GM19395 (cell line): ENCODE data around the gene TBC1D8.
A peak's percentile ranks its signal among the peaks of the same experiment; 100 is the strongest.

ENCODE experiments used
- ATAC-seq: cut with Tn5 transposase; IDR thresholded peaks from one replicate; pipeline ENCODE4 v1.9.1; 2021; ENCODE audit warnings: mild to moderate bottlenecking, moderate library complexity; ENCODE audit not compliant: unreplicated experiment

TBC1D8 gene

DNA sequence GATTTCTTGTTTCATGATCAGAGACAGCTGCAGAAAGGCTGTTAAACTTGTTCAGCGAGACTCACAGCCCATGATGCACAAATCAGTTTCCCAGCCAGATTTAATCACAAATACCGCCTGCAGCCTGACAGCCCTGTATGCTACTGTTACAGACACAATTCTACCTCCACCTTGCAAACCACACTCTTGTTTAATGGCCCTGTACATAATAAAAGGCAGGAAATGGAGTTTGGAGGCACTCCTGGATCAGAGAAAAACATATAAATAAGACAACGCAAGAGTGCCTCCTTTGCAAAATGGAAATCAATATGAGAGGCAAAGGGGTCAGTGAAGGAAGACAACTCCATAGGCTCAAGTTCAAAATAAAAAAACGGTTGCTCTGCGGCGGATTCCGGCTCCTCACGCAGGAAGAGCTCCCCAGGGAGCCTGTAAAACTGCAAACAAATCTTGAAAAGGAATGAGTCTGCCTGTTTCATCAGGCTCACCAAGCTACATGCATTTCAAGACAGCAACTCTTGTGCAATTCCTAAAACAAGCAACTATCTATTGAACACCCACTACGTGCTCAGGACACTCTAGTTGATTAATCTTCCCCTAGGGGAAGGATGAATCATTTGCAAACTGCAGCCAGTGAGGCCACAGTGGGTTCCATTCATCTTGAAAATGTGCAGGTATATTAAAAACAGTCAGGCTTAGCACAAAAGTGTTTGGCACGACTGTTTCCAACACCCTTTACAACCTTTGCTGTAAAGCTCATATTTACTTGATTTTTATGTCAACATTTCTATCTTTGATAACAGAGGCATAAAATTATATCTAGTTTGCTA is 37.5 kb downstream of the TBC1D8 start:
- ATAC-seq: no peak

DNA sequence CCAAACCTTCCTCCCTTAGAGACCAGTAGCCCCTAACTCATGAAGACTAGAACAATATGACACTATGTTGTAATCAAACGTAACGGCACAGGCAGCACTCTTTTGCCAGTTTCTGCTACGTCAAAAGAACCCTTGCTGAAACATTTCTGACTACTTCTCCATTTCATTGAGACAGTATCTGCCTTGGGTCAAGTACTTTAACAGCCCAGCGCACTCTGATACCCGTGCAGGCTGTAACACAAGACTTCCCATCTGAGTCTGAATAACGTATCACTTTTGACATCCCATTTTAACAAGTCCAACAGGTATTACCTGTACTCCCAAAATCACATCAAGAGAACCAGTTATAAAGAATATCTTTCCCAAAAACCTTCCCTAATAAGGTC is 38.4 kb downstream of the TBC1D8 start:
- no peak for ATAC-seq

DNA sequence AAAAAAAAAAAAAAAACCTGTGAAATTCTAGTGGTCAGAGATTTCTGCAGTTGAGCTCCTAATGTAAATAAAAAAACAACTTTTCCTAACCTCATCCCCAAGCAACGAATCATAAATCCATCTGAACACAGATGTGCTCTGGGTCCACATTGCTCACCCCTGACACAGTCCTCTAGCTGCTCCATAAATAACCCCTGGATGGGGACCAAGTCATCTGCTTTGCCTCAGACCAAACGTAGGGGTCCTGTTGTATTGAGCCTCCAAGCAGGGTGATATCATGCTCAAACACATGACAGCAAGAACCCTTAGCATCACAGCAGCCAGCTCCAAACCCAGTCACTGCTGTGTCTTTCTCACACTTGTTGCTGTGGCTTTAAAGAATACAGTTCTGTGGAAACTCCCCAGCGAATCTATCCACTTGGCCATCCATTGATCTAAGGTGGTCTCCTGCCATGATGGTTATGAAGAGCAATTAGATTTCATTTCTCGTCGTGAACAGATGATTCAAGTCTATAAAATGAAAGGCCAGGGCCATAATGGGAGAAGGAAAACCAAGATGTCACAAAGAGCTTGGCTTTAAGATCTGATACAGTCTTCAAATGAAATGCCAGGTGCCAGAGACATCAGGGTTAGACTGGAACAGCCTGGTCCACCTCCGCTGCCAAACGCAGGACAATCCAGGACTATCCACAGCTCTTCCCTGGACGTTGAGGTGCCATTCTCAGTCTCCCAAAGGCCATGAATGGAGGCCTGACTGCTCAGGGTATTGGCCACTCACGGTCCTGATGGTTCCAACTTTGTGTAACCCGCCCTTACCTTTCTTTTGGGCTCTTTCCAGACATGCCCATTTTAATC is 39.0 kb downstream of the TBC1D8 start:
- ATAC-seq: no peak

DNA sequence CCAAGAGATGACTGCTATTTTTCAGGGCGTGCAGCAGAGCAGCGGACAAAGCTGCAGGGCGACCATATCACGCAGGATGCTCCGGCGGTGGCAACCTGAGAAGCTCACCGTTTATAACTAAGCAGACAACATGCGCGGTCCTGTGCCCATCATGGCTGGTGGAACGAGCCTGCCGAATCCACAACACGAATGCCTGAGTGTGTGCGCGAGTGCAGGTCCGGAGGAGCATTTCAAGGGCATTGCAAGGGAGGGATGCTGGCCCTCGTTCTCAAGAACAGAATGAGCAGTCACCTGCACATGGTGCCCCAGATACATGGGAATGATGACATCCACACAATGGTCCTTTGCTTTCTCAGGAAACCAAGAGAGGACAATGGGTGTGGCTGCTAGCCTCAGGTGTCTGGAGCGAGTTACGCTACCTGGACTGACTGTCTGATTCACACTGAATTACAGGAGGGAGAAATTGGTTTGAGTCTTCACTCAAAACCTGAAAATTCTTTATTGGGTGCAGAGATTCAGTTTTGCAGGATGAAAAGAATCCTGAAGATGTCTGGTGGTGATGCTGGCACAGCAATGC is 39.8 kb downstream of the TBC1D8 start:
- ATAC-seq: no peak

DNA sequence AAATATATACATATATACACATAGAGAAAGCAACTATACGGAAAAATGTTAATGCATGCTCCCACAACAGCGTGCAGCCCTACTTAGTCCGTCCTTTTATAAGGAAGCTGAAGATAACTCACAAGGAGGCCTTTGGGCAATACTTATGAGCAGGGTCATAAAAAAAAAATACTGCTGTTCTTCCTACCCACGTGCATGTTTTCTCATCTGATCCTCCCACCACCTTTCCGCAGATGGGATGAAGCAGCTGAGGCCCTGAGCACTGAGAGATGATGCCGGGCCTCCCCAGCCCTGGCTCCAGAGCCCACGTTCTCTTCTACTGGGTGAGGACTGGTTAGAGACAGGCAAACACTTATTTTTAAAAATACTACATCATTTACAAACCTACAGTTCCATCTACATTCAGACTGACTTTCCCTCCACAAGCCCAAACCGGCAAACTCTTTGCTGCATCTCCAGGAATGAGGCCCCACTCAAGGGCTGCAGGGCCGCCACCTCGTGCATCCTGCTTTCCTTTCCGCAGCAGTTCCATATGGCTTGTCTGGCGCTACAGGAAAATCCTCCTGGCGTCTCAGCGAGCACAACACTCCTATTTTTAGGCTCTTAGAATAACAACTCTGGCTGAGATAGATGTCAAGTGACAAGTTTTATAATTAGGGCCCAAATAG is 41.6 kb downstream of the TBC1D8 start:
- no peak for ATAC-seq

DNA sequence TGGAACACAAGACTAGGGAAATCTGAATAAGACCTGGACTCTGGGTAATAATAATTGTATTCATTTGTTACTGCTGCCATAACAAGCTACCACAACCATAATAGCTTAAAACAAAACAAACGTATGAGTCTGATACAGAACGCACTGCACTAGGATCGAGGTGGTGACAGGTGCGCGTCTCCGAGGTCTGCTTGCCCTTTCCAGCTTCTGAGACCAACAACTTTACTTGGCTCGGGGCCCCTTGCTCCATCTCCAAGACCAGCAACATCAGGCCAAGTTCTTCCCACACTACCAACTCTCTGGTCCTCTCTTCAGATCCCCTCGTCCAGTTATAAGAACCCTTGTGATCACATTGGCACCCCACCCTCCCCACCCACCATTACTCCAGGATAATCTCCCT is 42.8 kb downstream of the TBC1D8 start:
- ATAC-seq: no peak

DNA sequence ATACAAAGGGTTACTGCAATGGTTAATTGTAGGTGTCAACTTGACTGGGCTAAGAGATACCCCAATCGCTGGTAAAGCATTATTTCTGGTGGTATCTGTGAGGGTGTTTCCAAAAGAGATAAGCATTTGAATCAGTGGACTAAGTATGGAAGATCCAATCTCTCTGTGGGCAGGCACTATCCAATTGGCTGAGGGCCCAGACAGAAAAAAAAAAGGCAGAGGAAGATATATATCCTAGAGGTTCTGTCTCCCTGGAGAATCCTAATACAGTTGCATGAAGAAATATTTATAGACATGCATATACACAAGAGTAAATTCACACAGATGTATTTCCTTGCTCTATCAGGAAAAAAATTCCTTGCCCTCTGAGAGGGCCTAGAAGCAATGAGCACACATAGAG is 43.9 kb downstream of the TBC1D8 start:
- no peak for ATAC-seq

DNA sequence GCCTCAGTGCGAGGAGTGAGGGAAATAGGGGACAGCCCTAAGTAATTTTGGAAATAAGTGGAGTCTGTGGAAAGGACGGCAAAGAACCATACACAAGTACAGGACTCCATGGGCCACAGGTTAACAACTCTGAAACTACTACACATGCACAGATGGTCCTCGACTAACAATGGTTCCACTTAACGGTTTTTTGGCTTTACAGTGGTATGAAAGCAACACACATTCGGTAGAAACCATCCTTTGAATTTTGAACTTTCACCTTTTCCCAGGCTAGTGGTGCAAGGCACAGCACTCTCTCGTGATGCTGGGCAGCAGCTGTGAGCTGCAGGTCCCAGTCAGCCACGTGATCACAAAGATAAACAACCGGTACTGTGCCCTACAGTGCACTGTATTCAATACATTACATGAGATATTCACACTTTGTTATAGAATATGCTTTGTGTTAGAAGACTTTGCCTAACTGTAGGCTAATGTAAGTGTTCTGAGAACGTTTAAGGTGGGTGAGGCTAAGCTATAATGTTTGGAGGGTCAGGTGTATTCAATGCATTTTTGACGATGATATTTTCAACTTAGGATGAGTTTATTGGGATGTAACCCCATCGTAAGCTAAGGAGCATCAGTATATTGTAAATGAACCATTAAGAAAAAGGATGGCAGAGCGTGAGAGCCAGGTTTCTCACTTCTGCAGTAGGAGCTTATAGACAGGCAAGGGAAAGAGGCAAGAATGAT is 44.6 kb downstream of the TBC1D8 start:
- ATAC-seq: no peak

DNA sequence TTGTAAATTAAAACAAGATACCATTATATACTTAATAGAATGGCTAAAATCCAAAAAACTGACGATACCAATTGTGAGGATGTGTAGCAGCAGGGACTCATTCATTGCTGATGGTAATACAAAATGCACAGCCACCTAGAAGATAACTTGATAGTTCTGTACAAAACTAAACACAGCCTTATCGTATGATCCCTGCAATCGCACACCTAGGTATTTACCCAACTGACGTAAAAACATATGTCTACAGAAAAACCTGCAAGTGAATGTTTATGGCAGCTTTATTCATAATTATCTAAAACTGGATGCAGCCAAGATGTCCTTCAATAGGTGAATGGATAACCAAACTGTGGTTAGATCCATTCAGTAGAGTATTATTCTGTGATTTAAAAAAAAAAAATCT is 45.5 kb downstream of the TBC1D8 start:
- ATAC-seq: no peak

DNA sequence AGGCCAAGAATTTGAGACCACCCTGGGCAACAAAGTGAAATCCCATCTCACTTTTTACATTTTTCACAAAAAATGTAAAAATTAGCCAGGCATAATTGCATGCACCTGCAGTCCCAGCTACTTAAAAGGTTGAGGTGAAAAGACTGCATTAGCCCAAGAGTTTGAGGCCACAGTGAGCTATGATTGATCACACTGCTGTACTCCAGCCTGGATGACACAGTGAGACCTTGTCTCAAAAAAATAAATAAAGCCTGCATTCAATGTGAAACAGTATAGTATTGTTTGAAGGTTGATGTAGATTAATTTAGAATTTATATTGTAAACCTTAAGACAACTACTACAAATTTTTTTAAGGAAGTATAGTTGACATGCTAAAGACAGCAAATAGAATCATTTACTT is 53.5 kb downstream of the TBC1D8 start:
- ATAC-seq: no peak

DNA sequence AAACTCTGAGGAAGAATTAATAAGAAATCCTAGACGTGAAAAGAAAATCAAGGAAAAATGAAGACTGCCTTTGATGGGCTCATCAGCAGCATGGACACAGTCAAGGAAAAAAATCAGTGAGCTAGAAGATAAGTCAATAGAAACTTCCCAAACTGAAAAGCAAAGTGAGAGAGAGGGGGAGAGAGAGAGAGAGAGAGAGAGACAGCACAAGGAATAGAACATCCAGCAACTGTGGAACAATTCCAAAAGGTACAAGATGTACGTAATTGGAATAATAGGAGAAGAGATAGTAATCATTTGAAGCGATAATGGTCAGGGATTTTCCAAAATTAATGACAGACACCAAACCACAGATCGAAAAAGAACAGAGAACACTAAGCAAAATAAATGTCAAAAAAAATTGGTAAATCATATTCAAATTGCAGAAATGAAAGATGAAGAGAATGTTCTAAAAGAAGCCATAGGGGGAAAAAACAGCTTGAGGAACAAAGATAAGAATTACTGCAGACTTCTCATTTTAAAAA is 54.5 kb downstream of the TBC1D8 start:
- no peak for ATAC-seq

DNA sequence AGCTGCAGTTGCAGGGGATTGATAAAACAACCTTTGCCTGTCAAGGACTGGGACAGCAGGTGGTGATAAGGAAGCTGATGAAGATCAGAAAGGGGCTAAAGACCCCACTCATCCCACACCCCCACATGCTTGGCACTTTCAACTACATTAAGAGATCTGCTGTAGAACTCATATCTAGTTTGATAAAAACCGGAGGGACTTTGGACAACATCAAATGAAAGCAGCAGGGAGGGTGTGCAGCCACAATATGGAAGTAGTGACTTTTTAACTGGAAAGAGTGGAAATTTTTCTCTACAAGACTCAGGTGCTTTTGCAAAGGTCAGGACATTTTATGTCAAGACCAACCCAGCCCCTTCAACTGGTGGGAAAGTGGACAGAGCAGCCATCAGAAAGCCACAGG is 56.8 kb downstream of the TBC1D8 start:
- ATAC-seq: no peak

DNA sequence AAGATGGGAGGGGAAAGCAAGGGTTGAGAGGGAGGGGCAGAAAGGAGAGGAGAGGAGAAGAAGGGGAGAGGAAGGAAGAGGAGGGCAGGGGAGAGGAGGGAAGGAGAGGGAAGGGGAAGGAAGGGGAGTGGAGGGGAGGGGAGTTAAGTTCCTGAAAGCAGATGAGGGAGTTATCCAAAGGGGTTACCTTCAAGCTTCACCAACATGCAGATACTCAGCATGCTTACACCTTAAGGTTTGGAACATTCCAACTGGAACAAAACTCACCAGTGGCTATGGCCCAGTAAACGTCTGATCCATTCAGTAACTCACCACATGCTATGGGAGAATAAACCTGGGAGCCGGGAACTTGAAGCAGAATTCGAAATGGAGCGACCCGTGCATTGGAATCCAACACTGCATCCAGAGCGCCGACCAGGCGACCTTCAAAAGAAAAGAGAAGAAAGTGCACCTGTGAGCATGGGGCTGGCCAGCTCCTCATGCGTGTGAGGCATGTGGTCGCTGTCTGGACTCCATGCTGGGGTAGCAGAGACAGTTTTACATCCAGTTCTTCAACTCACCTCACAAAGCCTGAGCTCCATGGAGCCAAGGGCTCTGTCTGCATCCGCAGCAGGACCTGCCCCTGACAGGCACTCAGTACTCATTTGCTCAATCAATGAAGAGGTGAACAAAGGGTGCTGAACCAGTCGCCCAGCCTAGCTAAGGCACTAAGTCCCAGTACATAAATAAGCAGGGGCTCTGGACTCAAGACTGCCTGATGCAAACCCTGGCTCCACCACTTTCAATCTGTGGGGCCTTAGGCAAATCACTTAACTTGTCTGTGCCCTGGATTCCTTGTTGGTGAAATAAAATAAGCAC is 61.0 kb downstream of the TBC1D8 start:
- no peak for ATAC-seq

DNA sequence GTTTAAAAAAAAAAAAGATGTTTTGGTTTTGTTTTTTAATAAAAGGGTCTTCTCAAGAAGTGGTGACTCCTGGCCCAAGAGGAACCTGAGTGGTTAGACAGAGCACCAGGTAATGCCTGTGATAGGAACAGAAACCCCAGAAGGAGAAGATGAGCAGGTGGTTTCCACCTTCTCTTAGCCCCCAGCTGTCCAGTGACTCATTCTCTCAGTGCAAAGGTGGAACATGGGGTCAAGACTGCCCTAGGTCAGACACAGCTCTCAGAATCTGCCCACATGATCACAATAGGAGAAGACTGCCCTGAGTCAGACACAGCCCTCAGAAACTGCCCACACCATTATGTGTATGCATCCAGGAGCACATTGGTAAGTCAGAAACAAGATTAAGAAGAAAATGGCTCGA is 61.8 kb downstream of the TBC1D8 start:
- peak; percentile 93 for ATAC-seq

DNA sequence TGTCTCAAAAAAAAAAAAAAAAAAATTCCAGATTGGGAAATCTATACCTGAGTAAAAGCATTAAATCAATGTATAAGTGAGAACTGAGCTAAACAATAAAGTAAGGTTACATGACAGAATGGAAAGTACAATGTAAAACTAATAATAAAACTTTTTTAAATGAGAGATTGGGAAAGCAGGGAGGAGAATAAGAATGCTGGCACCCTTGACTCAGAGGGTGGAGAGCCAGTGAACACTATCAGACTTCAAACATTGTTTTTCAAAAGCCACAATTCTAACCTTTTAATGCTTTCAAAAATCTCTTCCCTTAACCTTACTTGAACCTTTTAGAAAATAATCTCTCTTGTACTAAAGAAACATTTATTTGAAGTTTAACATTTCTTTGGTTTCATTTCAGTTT is 63.5 kb downstream of the TBC1D8 start:
- no peak for ATAC-seq

DNA sequence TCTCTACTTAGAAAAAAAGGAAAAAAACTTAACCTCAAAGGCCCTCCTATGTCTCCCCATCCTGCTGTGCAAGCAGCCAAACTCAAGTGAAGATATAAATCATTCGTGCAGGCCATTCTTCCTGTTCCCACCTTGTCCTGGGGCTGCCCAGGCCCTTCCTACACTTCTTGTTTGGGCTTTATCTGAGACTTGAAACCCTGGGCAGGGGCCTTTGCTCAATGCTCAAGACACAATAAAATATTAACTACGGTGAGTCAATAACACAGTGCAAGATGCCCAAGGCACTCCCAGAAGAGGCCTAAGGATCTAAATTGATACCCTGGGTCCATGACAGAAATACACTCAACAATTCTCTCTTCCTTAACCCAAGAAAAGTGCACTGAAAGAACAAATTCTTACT is 67.6 kb downstream of the TBC1D8 start:
- no peak for ATAC-seq

DNA sequence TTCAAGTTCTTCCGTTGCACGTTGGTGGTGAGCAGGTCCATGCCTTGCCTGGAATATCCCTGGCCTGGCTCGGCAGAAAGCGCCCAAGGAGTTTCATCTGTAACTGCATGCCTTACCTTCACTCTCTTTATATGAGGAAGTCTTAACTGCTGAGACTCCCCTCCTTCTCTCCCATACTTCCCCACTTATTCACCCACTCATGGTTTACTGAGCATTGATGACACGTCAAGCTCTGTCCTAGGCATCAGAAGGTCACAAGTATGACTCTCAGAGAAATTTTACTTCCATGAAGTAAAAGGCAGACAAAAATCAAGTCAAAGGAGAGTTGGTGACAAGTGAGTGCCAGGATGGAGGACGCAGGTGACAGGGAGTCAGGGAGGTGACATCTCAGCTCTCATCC is 68.2 kb downstream of the TBC1D8 start:
- no peak for ATAC-seq

DNA sequence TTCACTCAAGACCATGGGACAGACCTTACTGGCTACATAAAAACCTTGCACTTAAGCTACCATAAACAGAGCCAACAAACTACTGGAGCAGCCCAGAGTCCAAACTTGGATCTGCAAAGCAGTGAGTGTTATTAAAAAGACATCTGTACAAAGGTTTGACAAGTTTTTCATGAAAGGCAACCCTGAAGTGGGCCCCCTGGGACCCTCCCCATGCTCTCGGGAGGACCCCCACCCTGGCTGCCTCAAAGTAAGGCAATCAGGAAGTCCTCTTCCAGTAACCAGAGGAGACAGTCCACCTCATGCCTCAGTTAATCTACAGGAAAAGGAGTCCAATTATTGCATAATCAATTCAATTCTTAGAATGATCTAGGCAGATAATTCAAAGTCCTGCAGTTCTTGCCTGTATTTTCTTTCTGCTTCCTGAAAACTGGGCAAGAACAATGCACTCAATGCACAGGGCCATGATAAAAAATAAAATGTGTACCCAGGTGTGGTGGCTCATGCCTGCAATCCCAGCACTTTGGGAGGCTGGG is 69.7 kb downstream of the TBC1D8 start:
- no peak for ATAC-seq
